SK-N-SH treated with all-trans-retinoic acid at 6 μM for 48 hours (cell line): ENCODE data around the gene SREBF1.

Experiments used
- PATZ1 ChIP-seq: fragments of 250-450 bp; sonication (Bioruptor Pico); IDR thresholded peaks from 2 replicates; pipeline ENCODE4 v1.8.0; 2020; ENCODE audit warnings: mild to moderate bottlenecking, moderate library complexity, borderline replicate concordance
- POU6F1 ChIP-seq: fragments of 250-450 bp; sonication (Bioruptor Pico); IDR thresholded peaks from 2 replicates; pipeline ENCODE4 v1.8.0; 2021; ENCODE audit warnings: low read depth, mild to moderate bottlenecking, moderate library complexity, borderline replicate concordance
- RARB ChIP-seq: fragments of 250-450 bp; sonication (Bioruptor Pico); IDR thresholded peaks from 2 replicates; pipeline ENCODE4 v1.8.0; 2021; ENCODE audit warnings: mild to moderate bottlenecking, moderate library complexity
- TCF4 ChIP-seq: fragments of 250-450 bp; sonication (Bioruptor Pico); IDR thresholded peaks from 2 replicates; pipeline ENCODE4 v1.8.0; 2021; ENCODE audit warnings: mild to moderate bottlenecking, moderate library complexity, borderline replicate concordance
- TOX ChIP-seq: fragments of 250-450 bp; sonication (Bioruptor Pico); IDR thresholded peaks from 2 replicates; pipeline ENCODE4 v1.8.0; 2021; ENCODE audit warnings: mild to moderate bottlenecking, moderate library complexity, borderline replicate concordance

DNA sequence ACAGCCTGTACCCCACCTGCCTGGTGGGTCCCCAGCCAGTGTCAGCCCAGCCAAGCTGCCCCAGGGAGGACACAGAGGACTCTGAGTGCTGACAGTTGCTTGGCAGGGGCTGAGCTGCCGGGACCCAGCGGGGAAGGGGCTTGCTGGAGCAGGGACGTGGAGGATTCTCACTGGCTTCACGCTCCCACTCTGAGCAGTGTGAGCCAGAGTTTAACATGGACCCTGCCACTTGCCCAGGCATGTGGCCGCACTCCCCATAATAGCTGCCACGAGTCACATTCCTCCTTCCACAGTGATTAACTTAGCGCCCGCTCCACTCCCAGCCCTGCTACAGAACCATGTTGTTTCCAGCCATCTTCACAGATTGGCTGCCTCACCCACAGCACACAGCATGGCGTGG is 31.2 kb downstream of the SREBF1 start:
- TF ChIP-seq POU6F1 (CRISPR knock-in tag) = no peak
- TF ChIP-seq RARB (CRISPR knock-in tag) = no peak
- TF ChIP-seq TCF4 (CRISPR knock-in tag) = no peak
- no peak for TF ChIP-seq TOX (CRISPR knock-in tag)
- no peak for TF ChIP-seq PATZ1 (CRISPR knock-in tag)
